HFF-Myc (cell line): ENCODE results near the gene GPR176.

Experiments used
- DNase-seq: peaks from one replicate; pipeline ENCODE4 v3.0.0-alpha.2; 2011; ENCODE audit warnings: low read depth; ENCODE audit errors: extremely low read depth
- H3K4me3 ChIP-seq: replicated peaks from 2 replicates; pipeline ENCODE4 v1.5.1; 2011; ENCODE audit warnings: low read depth, mild to moderate bottlenecking, control low read depth, low read length
- TF ChIP-seq, protein P1 (sequence below): IDR thresholded peaks from 2 replicates; pipeline ENCODE4 v1.5.1; 2012; ENCODE audit warnings: mild to moderate bottlenecking, low read depth, low read length, control low read depth; ENCODE audit errors: missing control alignments

Gene GPR176

DNA sequence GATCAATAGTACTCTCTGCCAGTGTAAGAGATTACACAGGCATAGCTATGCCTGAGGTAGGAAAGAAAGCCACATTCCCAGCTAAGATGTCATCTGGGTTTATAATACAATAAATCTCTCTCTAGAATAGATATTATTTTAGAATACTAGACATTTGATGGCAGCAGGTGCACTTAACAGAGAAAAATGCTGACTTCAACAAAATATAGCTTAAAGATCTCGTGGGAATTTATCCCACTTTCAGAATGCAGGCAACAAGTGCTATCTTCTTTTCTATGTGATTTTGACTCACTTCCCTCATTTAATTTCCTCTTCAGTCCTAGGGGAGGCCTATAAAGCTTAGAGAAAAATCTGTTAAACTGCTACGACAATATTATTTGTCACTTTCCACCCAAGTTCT, 76.5 kb downstream of the GPR176 start:
- no peak for DNase-seq
- H3K4me3 ChIP-seq = no peak overlapping the region
- TF ChIP-seq, protein P1, sequence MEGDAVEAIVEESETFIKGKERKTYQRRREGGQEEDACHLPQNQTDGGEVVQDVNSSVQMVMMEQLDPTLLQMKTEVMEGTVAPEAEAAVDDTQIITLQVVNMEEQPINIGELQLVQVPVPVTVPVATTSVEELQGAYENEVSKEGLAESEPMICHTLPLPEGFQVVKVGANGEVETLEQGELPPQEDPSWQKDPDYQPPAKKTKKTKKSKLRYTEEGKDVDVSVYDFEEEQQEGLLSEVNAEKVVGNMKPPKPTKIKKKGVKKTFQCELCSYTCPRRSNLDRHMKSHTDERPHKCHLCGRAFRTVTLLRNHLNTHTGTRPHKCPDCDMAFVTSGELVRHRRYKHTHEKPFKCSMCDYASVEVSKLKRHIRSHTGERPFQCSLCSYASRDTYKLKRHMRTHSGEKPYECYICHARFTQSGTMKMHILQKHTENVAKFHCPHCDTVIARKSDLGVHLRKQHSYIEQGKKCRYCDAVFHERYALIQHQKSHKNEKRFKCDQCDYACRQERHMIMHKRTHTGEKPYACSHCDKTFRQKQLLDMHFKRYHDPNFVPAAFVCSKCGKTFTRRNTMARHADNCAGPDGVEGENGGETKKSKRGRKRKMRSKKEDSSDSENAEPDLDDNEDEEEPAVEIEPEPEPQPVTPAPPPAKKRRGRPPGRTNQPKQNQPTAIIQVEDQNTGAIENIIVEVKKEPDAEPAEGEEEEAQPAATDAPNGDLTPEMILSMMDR = no peak

GRCh38 chr15:39837454-39837853, 82.6 kb downstream of the GPR176 start:
- H3K4me3 ChIP-seq = no peak overlapping the region
- TF ChIP-seq, protein P1 = no peak
- no peak for DNase-seq

GRCh38 chr15:39835550-39835949, 84.5 kb downstream of the GPR176 start:
- TF ChIP-seq, protein P1 = no peak
- DNase-seq = no peak
- no peak overlapping the region for H3K4me3 ChIP-seq

DNA sequence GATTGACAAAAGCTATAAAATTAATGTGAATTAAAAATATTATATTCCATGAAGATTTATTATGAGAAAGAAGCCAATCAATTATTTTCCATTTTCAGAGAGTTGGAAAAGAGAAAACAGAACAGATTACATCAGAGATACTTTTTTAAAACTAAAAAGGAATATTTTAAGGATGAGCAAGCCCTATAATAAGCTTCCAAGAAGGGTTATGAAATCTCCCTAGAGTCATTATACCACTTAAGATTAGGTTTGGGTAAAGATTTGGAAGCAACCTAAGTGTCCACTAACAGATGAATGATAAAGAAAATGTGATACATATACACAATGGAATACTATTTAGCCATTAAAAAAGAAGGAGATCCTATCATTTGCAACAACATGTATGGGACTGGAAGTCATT, 85.8 kb downstream of the GPR176 start:
- TF ChIP-seq, protein P1 = no peak
- no peak for DNase-seq
- no peak overlapping the region for H3K4me3 ChIP-seq

DNA sequence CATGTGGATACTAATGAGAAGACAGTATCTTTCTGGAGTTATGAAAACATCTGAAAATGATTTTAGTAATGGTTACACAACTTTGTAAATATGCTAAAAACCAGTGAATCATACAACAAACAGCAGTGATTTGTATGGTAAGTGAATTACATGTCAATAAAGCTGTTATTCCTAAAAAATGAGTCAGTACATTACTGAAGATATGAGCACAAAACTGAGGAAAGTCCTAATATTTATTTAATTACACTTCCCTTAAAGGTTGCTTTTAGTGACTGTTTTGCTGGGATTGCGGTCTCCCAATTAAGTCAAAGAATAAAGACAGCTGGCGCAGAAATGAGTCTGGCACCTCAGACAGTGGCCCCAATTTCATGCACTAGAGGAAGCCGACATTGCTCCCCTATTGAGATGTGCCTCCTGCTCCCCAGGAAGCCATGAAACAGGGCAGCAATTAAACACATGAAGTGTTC, 86.5 kb downstream of the GPR176 start:
- DNase-seq = peak; percentile 65
- TF ChIP-seq, protein P1 = no peak
- no peak overlapping the region for H3K4me3 ChIP-seq

DNA sequence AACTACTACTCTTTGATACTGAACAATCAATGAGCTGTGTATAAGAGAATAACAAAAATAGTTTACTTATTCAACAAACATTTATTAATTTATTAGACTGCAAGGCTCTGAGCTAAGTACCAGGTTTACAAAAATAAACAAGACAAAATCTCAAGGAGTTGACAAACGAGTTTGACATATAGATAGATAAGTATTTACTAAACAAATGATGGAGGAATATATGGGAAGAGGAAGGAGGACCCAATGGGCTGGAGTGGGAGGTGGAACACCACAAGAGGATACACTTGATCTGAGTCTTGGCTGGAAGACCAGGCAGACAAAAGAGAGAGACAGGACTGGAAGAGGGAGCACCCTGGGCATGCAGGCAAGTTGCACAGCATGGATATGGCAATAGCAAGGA, 89.9 kb downstream of the GPR176 start:
- TF ChIP-seq, protein P1 = no peak
- H3K4me3 ChIP-seq = no peak overlapping the region
- no peak for DNase-seq

DNA sequence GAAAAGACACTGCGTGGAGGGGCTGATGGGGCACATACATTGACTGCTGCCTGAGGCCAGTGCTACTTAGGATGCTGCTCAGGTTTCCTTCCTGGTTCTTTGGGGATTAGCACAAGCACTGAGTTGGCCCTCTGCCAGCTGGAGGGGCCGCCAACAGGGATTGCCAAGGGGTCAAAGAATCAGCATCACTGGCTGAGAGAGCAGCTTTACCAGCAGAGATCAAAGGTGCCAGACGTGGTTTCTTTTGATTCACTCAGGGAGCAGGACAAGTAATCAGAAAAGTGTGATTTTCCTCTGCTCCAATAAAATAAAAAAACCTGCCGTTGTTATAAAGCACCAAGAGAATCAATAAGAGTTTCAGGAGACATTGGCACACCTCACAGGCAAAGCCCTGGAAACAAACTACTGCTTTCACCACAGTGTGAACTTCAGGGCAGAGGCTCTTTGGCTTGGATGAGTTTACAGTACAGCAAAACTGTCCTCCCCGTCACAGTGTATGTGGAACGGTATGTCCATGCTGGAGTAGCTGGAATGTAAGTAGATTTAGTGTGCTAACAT, 91.6 kb downstream of the GPR176 start:
- TF ChIP-seq, protein P1 = no peak
- DNase-seq = no peak
- H3K4me3 ChIP-seq = no peak overlapping the region
